Right ventricle myocardium superior (tissue), 1 donor: ENCODE data around the gene STAC. TPM values are rescaled to one million over a fixed set of nuclear protein-coding genes. Genes with fewer than 3 reads are reported as not detected.
"Not testable (repeated sequence)": the region's sequence is repeated elsewhere in the genome, so short reads cannot be mapped to it uniquely, and the experiment has no call there.

Experiments used
- ATAC-seq: fragments of 200-7000 bp; cut with Tn5 transposase; one replicate; pipeline ENCODE4 v1.9.1; 2020; ENCODE audit warnings: mild to moderate bottlenecking; ENCODE audit not compliant: poor library complexity
- DNase-seq: peaks from one replicate; pipeline ENCODE4 v3.0.0-alpha.2; 2020
- intact Hi-C: fragments of 100-400 bp; cut with DNase I; formaldehyde crosslinking; loops from one replicate; pipeline ENCODE4 v1.11.2; 2022
- total RNA-seq: library from RNA; stranded (reverse); fragmentation: NEBNext Ultra II Directional; extraction: Animal tissue kit (Norgen Biotek cat#: 25700); gene quantifications from one replicate; pipeline ENCODE4 v1.2.1, GENCODE V29; 2021
- donor health status: DM: no; HTN: yes; CAD: no; lungs with severe emphysema.

The STAC gene
- total RNA-seq, 1 donor from 2014 or later = 0.43 TPM

DNA sequence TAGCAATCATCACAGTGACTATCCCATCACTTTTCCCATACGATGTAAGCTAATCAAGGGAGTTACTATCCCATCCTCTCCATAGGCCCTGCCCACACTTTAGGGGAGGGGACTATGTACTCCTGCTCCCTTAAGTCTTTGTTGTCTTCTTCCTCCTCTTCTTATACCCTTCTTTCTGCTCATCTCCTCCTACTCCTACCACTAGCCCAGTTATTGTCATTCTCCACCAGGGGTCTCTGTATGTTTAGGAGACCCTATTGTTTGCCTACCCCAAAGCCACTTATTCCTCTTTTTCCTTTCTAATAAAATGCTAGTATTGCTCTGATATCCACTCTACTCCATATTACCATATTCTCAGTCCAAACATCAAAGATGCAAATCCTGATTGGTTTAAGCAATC, 27.8 kb downstream of the STAC start:
- ATAC-seq = no peak
- no peak for DNase-seq
- intact Hi-C loops = no loop called here

DNA sequence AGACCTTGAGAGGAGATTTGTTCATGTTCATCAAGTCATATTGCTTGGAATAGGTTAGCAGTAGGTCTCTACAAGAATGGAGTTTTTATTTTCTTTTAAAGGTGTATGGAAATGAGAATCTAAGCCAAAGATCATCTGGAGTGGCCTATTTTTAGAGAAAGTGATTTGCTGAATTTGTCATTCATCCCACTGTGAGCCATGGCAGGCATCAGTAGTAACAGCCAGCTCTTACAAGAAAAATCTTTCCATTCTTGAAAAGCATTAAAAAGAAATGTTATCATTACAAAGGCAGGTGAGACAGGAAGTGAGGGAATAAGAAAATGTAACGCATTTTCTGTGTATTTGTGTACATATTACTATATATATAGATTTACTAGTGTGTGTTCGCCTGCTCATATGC, 29.6 kb downstream of the STAC start:
- ATAC-seq = no peak
- intact Hi-C loops = no loop called here
- no peak for DNase-seq

DNA sequence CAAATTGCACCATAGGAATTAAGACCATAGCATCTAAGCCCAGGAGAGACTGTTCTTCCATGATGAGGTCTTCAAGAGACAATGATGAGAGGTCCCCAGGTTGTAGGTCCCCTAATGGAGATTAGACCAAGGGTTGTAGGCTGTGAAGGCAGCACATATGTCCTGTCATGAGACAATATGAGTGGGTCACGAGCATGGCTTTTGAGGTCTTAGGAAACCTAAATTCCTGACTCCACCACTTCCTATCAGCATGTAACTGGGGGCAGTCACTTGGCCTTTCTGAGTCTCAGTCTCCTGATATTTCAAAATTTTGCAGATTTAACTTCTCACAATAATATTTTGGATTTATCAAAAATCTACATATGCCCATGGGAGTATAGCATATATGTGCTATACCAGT, 31.3 kb downstream of the STAC start:
- DNase-seq (no peak), ATAC-seq (no peak)
- intact Hi-C loops = no loop called here

DNA sequence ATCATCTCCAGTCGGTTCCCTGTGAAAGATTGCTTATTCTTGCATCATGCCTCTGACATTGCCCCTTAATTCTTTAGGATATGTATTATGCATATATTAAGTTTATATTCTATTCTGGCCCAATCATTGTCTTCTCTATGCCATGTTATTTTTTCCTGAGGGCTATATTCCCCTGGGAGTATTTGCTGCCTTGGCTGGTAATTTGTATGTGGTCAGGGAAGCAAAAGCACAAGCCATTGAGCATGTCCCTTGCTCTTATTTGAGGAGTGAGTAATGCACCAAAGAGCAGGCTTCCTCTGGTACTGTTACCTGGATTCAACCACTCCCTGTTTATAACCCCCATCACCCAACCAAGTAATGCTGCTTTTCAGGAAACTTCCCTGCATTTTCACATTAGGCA, 36.3 kb downstream of the STAC start:
- DNase-seq (no peak), ATAC-seq (no peak)
- intact Hi-C loops = no loop called here

DNA sequence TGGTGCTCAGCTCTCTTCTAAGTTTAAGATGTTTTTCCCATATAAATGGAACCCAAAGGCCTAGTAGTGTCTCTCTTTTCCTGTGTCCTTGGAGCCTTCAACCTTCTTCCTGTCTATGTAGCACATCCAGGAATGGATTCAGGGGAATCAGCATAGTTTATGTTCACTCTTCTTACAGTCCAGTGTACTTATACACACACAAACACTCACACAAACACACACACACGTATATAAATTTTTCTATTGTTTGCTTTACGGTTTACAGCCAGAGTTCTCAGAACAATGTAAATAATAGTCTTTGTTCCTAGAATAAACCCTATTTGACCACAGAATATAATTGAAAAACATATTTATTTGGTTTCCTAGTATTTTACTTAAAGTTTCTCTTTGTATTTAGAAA, 36.9 kb downstream of the STAC start:
- intact Hi-C loops = no loop called here
- ATAC-seq = no peak
- DNase-seq = no peak

DNA sequence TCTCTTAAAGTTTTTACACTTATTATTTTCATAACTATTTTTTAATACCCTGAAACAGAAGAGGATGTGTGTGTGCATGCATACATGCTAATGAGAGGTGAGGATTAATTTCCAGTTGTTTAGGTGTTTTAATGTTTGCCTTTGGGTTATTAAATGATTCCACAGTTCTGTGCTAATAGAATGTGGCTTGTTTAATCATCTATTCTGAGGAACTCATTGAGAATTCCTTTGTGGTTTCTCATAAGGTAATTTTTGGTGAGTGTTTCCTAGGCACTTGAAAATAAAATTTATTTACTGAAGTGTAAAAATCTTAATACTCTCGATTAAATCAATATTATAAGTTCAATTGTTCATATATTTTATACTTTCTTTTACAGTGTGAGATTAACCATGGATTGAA, 38.0 kb downstream of the STAC start:
- no peak for ATAC-seq
- DNase-seq = no peak
- intact Hi-C loops = no loop called here

DNA sequence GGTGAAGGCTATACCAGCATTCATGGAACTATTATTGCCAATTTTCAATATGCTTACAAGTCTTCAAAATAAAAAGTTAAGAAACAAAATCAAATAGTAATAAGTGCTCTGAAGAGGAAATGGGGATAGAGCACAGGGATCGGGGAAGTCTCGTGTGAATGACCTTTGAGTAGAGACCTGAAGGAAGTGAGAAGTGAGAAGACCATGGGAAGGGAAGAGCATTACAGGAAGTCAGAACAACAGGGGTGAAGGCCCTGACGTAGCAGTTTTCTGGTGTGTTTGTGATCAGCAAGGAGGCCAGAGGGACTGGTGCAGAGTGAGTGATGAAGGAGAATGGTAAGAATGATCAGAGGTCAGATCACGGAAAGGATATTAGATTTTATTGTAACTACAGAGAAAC, 48.1 kb downstream of the STAC start:
- intact Hi-C loops = no loop called here
- DNase-seq (no peak), ATAC-seq (no peak)

DNA sequence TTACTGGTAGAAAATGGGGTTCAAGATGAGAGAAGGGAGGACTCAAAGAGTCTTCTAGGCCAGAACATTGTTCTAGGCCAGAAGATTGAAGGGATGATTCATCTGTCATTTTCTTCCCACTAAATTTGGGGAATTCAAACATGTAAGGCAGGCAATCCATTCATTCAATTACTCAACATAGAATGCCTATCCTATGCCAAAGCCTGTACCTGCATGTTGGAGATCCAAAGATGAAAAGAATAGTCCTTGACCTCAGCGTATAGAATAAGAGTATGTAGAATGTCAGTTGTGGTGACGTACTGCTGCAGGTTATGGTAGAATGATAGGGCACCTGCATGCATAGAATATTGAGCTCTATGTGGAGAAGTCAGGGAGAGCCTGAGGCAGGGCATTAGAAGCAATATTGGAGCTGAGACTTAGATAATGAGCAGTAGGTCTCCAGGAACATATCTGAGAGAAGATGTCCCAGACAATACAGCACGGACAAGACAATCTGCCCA, 49.7 kb downstream of the STAC start:
- DNase-seq (no peak), ATAC-seq (no peak)
- intact Hi-C loops = no loop called here

DNA sequence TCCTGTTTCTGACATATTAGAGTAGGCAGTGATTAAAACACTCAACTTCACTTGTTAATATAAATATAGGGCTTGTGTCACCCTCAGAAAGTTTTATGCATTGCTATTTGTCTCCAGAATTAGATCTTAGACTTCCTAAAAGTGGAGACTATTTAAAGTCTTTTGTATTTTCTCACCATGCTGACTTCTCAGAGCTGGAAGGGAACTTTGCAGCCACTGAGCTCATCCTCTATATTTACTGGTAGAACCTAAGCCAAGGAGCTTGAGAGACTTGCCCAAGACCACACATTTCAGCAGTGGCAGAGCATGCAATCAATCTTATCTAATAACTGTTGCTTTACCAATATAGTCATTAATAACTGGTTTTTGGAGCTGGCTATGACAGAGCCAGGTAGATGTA, 53.2 kb downstream of the STAC start:
- ATAC-seq = no peak
- intact Hi-C loops = no loop called here
- DNase-seq = no peak

DNA sequence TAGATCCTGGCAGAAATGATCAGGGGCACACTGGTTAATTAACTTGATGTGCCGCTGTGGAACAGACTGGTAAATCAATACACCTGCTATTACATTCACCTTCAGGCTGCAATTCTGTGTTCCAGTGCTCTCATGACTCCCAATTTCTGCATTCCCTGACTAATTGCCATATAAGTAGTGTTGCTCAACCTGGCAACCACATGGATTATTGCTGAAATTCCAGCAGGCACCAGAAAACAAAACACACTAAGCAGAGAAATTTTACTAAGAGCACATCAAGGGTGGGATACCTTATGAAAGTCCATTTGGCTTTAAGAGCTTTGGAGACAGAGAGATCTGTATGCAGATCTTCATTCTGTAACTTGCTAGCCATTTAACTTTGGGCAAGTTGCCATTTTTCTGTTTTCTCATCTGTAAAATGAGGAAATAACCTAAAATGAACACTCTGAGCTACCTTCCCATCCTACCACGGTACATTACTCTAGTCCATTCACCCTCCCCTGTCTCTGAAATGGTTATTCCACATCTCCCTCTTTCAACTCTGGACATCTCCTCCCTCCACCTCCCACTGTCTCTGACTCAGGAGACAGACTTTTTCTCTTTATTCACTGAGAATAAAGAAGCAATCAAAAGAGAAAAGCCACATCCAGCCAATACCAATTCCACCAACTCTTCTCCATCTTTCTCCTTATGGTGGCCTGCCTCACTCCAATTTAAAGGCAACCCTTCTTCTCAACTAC, 54.6 kb downstream of the STAC start:
- ATAC-seq (no peak), DNase-seq (no peak)
- intact Hi-C loops = no loop called here

DNA sequence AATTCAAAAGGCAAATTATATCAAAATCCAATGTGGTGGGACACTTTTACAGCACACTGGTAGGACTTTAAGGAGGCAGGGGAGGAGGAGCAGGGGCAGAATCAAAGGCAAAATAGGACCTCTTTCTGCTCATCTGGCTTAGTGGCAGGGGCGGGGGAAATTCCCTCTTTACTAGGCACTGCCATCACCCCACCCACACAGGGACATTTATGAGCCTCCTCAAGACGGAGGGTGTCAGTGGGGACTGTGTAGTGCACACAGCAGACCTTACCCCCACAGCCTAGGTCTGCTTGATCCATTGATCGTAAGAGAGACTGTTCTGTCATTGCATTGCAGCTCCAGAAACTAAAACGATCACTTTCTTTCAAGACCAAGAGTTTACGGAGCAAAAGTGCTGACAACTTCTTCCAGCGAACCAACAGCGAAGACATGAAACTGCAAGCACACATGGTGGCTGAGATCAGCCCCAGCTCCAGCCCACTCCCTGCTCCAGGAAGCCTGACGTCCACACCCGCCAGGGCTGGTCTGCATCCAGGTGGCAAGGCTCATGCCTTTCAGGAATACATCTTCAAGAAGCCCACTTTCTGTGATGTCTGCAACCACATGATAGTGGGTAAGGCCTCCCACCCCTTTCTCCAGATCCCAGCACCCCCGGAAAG, 62.9 kb downstream of the STAC start:
- intact Hi-C loops = no loop called here
- ATAC-seq (no peak), DNase-seq (no peak)

DNA sequence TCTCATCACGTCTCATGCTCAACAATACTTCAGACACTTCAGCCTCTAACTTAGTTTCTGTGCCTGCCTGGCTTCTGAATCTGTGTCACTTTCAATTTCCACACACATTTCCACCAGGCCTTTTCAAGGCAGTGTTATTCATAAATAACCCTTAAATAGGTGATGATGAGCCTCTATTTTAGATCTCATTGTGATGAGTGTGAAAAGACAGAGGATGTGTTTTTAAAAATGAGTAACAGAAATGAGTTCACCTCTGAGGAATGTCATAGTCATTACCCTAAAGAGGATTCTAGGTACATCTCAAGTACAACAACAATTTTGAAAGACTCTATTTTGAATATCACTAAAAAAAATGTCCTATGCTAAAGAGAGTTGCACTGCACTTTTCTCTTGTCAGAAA, 64.6 kb downstream of the STAC start:
- ATAC-seq (no peak), DNase-seq (no peak)
- intact Hi-C loops = no loop called here

DNA sequence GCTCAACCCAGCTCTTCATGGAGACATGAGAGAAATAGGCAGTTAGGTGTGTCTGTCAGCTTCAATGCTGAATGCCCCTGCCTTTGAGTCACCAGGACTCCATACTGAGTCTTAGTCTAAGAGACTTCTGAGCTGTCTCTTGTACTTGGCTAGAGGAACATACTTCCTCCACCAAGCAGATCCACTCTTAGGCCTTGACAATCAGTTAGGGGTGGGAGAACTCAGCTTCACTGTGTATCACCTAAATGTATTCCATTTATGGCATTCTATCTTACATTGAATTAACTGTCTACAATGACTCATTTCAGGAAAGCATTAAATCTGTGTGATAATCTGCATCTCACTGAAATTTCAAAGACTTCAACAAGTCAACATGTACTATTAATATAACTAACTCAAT, 66.0 kb downstream of the STAC start:
- no peak for DNase-seq
- intact Hi-C loops = no loop called here
- ATAC-seq = no peak

DNA sequence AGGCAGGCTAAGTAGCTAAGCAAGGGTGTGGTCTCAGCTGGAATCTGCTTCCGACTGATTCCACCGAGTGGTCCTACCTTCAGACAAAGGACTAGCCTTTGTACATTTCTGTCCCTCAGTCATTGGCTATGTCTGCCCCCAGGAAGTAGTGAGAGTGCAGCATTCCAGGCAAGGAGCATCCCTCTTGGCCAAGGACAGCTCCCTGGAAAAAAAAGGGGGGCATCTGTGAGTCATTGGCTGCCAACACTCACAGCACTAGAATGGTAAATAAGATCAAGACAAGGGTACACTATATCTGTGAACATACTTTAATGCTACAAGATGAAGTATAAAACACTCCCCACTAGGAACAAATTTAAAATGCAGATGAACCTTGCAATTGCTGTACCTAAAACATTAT, 66.8 kb downstream of the STAC start:
- DNase-seq (no peak), ATAC-seq (no peak)
- intact Hi-C loops = no loop called here

DNA sequence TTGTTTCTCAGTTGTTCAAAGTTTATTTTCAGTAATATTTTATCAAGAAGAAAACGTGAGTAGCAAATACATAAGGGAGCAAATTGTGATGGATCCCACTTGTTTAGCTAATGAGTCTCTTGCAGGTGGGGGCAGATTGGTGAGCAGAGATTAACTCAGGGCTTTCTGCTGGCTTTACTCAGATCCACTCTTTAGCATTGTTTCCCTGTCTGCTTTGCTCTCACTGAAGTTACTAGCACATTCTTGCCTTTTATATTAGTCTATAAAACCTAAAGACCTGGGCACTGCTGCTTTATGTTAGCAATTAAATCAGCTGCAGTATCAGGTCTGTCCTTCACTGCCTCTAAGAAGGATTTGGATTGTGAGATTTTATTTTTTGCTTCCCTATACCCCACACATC, 71.5 kb downstream of the STAC start:
- DNase-seq = no peak
- intact Hi-C loops = no loop called here
- no peak for ATAC-seq

DNA sequence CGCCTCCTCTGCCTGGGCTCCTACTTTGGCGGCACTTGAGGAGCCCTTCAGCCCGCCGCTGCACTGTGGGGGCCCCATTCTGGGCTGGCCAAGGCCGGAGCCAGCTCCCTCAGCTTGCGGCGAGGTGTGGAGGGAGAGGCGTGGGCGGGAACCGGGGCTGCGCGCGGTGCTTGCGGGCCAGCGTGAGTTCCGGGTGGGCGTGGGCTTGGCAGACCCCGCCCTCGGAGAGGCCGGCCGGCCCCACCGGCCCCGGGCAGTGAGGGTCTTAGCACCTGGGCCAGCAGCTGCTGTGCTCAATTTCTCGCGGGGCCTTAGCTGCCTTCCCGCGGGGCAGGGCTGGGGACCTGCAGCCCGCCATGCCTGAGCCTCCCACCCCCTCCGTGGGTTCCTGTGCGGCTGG, 72.9 kb downstream of the STAC start:
- DNase-seq, ATAC-seq, intact Hi-C loops: not testable (repeated sequence)

DNA sequence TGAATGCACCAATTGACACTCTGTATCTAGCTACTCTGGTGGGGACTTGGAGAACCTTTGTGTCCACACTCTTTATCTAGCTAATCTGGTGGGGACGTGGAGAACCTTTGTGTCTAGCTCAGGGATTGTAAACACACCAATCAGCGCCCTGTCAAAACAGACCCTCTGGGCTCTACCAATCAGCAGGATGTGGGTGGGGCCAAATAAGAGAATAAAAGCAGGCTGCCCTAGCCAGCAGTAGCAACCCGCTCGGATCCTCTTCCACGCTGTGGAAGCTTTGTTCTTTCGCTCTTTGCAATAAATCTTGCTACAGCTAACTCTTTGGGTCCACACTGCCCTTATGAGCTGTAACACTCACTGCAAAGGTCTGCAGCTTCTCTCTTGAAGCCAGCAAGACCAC, 73.6 kb downstream of the STAC start:
- intact Hi-C loops = not testable (repeated sequence)

DNA sequence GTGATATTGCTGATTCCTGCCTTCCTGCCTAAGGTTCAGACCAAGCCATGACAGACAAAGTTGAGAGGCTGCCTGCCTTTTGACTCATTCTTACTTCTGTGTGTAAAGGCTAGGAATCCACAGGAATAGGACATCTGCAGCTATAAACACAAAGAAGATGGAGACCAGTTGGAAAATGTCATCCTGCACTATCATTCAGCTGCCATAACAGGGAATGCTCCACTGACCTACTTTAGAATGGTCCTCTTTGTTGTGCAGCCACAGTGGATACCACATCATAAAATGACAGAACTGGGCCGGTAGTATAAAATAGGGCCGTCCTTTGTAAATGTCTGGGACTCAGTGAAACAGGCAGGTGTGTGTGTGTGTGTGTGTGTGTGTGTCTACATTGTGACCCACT, 75.1 kb downstream of the STAC start:
- DNase-seq = no peak
- intact Hi-C loops = no loop called here
- ATAC-seq = no peak

More for the DNA sequence above, 73.6 kb downstream of the STAC start:
- not testable (repeated sequence) for DNase-seq, ATAC-seq

DNA sequence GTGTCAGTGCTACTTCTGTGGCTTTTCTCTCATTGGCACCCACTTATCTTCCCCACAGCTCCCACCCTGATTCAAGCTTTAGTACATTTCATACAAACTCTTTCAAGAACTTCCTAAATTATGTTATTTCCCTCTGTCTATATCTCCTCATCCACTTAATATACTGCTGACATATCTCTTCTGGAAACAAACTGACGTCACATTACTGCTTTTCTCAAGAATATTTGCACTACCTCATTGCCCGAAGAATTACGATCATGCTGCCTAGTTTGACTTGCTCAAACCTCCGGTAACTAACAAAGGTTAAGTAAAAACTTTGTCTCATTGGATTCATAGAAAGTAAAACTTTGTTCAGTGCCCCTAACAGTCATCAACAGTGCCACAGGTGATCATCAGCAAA, 76.5 kb downstream of the STAC start:
- no peak for ATAC-seq
- intact Hi-C loops = no loop called here
- no peak for DNase-seq

DNA sequence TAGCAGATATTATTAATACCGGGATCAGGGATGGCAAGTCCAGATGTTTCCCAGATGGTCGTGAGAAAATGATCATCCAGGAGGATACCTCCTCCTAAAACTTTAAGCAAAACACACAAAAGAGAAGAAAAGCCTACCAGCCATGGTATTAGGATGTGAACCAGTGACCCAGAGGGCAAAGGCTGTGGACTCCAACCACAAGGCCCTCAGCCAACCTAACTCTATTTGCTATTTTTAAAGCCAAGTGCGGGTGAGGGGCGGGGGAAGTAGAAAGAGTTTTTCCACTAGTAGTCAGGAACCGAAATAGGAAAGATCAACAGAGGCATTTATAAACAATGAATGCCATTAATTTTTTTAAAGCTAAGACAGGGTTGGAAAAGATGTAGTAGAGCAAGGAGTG, 77.4 kb downstream of the STAC start:
- no peak for DNase-seq
- intact Hi-C loops = no loop called here
- no peak for ATAC-seq

DNA sequence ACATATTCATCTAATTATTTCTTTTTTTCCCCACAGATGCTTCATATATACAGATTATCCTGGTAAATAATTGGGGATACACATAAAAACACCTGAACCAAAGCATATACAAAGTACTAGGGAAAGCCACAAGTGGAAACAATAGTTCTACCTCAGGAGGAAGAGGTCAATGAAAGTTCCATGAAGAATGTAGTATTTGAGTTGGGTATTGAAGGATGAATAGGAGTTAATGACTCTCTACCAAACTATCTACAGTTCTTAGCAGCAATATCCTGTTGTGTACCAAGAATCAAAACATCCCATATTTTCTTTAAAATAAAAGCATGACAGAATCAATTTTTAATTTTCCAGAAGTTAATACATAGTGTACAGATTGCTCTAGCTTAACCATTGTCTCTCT, 78.9 kb downstream of the STAC start:
- DNase-seq (no peak), ATAC-seq (no peak)
- intact Hi-C loops = no loop called here
